Fibroblast of upper back skin (primary cell): ENCODE results near the gene DCAF10.
A peak's percentile ranks its signal among the peaks of the same experiment; 100 is the strongest.
"Not testable (repeated sequence)": the region's sequence is repeated elsewhere in the genome, so short reads cannot be mapped to it uniquely, and the experiment has no call there.

Source experiments
- DNase-seq: peaks from one replicate; pipeline ENCODE4 v3.0.0-alpha.2; 2013

Gene DCAF10

GRCh38 chr9:37792122-37792521, 8.5 kb upstream of the DCAF10 start:
- DNase-seq: no peak

DNA sequence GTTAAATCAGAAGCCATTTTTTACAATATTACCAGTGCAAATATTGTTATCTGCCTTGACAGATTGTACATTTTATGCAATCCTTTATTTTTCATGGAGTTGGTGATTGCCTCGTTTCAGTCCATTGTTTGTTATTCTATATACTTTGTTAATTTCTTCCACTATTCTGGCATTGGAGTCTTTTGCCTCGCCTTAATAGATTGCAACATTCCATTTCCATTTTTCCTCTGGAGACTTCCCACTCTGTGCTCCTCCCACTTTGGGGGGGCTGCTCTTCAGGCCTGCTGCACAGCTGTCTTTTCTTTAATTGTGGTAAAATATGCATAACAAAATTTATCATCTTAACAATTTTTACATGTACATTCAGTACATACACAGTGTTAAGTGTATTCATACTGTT, 4.4 kb upstream of the DCAF10 start:
- DNase-seq: no peak

- DNase-seq: no peak
Measured at GRCh38 chr9:37798677-37799076, 1.9 kb upstream of the DCAF10 start.

DNA sequence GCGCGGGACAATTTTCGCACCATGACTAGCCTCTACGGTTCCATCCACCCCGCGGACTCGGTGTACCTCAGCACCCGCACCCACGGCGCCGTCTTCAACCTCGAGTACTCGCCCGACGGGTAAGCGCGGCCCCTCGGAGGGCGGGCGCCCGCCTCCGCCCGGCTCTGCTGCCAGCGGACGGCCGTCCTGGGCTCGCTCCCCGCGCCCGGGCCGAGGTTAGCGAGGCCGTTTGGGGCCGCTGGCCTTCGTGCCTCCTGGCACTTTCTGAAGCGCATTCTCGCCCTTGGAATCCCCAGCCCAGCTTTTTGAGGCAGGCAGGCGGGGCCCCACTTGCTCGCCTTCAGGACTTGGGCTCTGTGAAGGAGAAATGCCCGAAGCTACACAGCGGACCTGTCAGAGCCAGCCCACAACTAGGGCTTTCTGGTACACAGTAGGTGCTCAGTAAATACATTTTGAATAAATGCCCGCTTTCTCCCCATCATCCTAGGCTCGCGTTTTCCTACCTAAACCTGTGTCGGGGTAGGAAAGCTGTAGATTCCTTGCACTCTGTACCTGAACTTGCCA, 772 bp downstream of the DCAF10 start:
- no peak for DNase-seq

GRCh38 chr9:37801959-37802711, 1.5 kb downstream of the DCAF10 start:
- no peak for DNase-seq

- DNase-seq: no peak
Measured at GRCh38 chr9:37806271-37806670, 5.7 kb downstream of the DCAF10 start.

GRCh38 chr9:37809676-37810075, 9.1 kb downstream of the DCAF10 start:
- not testable (repeated sequence) for DNase-seq

DNA sequence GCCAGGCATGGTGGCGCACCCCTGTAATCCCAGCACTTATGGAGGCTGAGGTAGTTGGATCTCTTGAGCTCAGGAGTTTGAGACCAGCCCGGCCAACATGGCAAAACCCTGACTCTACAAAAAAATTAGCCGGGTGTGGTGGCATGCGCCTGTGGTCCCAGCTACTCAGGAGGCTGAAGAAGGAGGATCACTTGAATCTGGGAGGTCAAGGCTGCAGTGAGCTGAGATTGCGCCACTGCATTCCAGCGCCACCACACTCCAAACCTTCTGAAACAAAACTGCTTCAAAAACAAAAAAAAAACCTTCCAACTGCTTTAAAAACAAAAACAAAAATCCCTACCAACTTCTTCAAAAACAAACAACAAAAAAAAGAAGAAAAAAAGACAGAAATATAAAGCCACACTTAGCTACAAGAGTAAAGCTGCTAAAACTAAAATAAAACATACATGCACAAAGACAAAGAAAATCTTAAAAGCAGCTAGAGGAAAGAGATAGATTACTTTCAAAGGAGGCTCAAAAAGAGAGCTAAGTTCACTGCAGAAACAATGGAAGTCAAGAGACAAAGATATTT, 11.4 kb downstream of the DCAF10 start:
- no peak for DNase-seq

DNA sequence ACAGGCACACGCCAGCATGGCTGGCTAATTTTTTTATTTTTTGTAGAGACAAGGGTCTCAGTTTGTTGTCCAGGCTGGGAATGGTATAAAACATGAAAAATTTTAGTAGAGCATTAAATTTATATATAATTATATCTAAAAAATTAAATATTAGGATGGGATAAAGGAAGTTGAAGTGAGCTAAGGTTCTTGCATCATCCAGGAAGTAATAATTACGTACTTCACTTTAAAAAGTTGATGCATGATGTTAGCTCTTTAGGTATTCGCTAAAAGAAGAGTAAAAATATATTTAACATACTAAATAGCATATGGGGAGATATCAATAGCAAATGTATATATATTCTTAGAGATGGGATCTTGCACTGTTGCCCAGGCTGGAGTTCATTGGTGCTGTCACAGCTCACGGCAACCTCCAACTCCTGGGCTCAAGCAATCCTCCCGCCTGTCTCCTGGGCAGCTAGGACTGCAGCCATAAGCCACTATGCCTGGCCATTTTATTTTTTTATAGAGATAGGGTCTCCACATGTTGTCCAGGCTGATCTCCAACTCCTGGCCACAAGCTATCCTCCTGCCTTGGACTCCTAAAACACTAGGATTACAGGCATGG, 12.3 kb downstream of the DCAF10 start:
- no peak for DNase-seq

GRCh38 chr9:37818849-37819248, 18.3 kb downstream of the DCAF10 start:
- DNase-seq: no peak

DNA sequence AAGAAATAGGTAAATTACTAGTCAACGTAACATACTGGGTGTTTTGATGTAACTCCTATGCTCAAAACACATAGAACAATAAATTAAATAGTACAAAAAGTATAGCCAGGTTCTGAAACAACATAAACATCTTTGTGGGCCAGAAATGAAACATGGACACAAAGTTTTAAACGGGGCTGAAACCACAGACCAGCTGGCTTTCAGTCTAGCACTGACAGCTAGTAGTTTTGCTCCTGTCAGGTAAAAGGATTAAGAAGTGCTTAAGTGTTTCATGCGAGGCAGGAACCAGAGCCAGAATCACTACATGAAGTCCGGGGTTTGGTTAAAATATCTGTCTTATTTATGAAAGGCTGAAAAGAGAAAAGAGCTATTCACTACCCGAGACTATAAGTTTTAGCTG, 19.5 kb downstream of the DCAF10 start:
- no peak for DNase-seq

- not testable (repeated sequence) for DNase-seq
Measured at GRCh38 chr9:37825174-37825573, 24.6 kb downstream of the DCAF10 start.

GRCh38 chr9:37827483-37828165, 27.0 kb downstream of the DCAF10 start:
- DNase-seq: no peak

DNA sequence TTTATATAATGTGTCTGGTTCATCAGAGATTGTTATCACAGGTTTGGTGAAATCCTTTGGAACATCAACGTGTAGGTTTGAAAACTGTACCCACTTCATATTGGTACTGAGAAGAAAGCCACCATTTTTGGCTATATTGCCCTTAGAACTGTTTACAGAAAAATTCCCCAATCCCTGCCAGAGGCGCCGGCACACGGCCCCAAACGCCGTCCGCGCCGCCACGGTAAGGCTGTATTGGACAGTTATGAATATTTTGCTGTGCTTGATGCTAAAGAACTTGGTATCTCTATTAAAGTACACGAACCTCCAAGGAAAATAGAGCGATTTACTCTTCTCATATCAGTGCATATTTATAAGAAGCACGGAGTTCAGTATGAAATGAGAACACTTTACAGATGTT, 35.2 kb downstream of the DCAF10 start:
- DNase-seq: no peak

DNA sequence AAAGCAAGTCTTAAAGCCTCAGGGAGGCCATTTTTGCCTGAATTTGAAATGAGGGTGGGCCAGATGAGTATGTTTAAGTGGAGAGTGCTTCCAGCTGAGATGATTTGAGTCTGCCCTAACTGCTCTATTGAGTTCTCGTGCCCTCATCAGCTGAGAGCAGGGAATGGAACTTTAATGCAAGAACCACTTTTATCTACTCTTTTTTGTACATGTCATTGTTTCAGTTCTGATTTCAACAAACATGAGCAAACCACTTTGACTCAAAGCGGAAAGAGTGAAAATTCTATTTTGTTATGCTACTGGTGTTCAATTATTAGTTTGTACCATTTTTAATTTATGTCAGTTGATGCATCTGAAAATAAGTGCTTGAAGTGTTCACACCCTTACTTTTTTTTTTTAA, 35.8 kb downstream of the DCAF10 start:
- no peak for DNase-seq

GRCh38 chr9:37839496-37840461, 39.2 kb downstream of the DCAF10 start:
- DNase-seq: peak; percentile 7

DNA sequence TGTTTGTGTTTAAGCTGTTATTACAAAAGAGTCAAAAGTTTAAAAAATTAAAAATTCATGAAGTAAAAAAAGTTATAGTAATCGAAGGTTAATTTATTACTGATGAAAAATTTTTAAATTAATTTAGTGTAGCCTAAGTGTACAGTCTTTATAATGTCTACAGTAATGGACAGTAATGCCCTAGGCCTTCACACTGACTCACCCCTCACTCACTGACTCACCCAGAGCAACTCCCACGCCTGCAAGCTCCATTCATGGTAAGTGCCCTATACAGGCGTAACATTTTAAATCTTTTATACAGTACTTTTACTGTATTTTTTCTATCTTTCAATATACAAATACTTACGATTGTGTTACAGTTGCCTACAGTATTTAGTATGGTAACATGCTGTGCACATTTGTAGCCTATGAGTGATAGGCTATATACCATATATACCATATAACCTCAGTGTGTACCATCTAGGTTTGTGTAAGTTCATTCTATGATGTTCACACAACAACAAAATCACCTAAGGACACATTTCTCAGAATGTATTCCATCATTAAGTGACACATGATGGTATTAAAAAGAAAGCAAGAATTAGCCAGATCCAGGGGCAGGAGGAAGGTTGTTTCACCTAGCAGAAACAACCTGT, 40.1 kb downstream of the DCAF10 start:
- peak; percentile 66 for DNase-seq

DNA sequence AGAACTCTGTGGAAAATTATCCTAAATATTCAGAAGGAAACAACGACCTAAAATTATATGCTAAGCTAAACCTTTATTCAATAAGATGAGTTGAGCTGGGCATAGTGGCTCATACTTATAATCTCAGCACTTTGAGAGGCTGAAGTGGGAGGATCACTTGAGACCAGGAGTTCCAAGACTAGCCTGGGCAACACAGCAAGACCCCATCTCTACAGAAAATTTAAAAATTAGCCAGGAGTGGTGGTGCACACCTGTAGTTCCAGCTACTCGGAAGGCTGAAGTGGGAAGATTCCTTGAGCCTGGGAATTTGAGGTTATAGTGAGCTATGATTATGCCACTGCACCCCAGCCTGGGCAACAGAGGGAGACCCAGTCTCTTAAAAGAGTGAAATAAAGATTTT, 51.6 kb downstream of the DCAF10 start:
- no peak for DNase-seq

GRCh38 chr9:37856551-37856950, 56.0 kb downstream of the DCAF10 start:
- DNase-seq: no peak

GRCh38 chr9:37859043-37859442, 58.4 kb downstream of the DCAF10 start:
- no peak for DNase-seq

GRCh38 chr9:37862530-37862929, 61.9 kb downstream of the DCAF10 start:
- no peak for DNase-seq
